GM13976 (cell line): ENCODE measurements around the gene SAMD1.

Source experiments
- DNase-seq: peaks from one replicate; pipeline ENCODE4 v3.0.0; 2012; ENCODE audit warnings: low spot score
- in situ Hi-C: fragments of 300-500 bp; cut with MboI; formaldehyde crosslinking; loops from one replicate; pipeline ENCODE4 v1.12.0; 2022; ENCODE audit warnings: low sequenced_read_pairs, mixed read lengths, inconsistent platforms; ENCODE audit not compliant: unreplicated experiment
- TF ChIP-seq, protein P1 (sequence below): IDR thresholded peaks from 2 replicates; pipeline ENCODE4 v1.5.1; 2012; ENCODE audit warnings: borderline replicate concordance, mild to moderate bottlenecking; ENCODE audit not compliant: insufficient read depth; ENCODE audit errors: extremely low read depth, missing control alignments, control extremely low read depth

SAMD1 gene

DNA sequence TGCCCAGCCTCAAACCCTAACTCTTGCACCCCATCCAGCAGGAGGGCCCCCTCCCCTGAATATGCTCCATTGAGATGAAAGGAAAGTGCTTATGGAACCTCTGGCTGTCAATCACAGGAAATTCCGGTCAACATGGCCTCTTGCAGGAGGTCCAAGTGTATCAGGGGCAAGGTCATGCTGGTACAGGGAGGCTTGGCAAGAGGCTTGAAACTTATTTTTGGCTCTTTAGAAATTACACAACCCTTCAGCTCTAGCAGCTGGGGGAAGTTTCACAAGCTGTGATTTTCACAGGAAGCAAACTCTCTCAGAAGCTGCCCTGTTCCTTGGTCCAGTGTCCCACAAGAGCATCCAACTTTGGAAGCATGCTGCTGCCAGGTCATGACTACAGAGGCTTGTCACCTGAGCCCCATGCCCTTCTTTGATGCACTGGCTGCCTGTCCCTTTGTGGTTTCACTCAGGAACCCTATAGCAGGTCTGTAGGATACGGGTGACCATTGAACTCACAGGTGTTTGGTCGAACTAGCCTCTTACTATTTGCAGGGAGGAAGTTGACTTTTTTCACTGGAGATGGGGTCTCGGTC is 37.5 kb upstream of the SAMD1 start:
- in situ Hi-C loops = no loop called here
- DNase-seq = no peak
- TF ChIP-seq, protein P1, sequence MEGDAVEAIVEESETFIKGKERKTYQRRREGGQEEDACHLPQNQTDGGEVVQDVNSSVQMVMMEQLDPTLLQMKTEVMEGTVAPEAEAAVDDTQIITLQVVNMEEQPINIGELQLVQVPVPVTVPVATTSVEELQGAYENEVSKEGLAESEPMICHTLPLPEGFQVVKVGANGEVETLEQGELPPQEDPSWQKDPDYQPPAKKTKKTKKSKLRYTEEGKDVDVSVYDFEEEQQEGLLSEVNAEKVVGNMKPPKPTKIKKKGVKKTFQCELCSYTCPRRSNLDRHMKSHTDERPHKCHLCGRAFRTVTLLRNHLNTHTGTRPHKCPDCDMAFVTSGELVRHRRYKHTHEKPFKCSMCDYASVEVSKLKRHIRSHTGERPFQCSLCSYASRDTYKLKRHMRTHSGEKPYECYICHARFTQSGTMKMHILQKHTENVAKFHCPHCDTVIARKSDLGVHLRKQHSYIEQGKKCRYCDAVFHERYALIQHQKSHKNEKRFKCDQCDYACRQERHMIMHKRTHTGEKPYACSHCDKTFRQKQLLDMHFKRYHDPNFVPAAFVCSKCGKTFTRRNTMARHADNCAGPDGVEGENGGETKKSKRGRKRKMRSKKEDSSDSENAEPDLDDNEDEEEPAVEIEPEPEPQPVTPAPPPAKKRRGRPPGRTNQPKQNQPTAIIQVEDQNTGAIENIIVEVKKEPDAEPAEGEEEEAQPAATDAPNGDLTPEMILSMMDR = no peak

DNA sequence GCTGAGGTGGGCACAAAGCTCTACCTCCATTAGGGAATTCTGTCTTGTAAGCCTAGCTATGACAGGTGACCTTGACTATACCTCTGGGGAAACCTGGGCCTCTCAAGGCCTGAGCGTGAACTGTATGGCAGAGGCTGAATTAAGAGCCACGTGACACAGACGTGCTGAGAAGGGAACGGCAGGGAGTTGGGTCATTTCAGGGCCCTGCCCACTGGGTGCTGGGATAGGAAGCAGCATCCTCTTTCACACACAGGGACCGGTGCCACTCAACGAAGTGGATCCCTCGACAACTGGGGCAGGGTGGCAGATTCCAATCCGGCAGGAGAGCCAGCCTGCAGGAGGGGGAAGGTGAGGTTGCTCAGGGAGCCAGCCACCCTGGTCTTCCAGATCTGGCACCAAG is 36.6 kb upstream of the SAMD1 start:
- in situ Hi-C loops = no loop called here
- TF ChIP-seq, protein P1 = no peak
- no peak for DNase-seq

DNA sequence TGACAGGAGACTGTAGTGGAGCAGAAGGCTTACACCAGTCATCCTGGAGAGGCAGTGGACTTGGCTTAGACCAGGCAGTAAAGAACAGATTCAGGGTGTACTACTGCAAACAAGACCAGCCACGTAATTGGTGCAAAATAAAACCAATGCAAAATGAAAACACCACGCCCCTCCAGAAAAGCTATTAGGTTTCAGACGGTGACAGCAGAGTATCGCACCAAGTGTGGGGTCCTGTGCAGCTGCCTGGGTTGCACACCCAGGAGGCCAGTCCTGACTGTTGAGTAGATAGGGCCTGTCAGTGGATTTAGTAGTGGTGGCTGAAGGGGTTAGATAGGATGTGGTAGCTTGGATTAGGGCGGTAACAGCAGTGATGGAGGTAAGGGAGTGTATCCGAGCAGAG is 32.4 kb upstream of the SAMD1 start:
- in situ Hi-C loops = no loop called here
- no peak for DNase-seq
- TF ChIP-seq, protein P1 = no peak

DNA sequence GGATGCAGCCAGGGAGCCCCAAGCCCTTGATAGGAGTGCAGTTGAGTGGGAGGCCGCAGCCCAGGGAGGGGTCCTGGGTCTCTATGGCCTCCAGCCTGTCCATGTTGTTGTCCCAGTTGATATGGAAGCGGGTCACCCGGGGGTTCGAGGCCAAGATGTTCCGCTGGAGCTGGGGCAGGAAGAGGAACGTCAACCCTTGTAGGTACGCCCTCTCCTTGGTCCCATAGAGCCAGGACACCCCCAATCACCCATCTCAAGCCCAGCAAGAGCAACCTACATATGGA is 29.9 kb upstream of the SAMD1 start:
- TF ChIP-seq, protein P1 = no peak
- no peak for DNase-seq
- in situ Hi-C loops = no loop called here

DNA sequence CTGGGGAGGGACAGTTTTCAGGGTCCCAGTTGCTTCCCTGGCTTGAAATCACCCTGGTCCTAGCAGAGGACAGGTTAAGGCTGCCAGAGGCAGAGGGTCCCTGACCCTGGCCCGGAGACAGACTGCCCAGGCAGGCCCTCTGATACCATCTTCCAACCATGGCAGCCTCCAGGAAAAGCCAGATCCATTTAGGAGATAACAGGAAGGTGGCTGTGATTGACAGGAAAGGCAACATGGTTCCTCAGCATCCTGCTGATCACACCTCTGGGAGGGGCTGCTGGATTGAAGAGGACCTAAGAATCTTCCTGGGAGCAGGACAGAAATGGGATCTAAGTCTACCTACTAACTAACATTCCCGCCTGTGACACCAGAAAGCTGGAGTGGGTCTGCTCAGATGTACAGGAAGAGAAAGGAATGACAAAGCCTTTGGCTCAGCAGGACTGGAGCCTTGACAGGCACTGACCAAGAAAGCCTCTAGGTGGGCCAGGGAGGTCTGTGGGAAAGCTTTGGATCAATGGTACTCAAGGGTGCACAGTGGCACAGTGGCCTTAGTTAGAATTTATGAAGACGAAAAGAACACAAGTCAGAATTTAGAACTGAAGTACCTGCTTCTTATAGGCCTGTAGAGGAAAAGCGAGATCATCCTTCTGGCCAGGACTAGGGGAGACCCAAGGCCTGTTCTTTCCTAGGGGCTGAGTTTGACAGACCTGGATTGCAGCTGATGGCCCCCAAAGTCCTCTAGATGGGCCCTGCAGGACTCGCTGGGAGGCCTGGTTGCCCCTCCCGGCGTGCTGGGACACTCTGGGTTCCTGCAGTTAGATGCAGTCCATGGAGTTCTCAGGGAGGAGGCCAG is 29.3 kb upstream of the SAMD1 start:
- DNase-seq = no peak
- in situ Hi-C loops = no loop called here
- TF ChIP-seq, protein P1 = no peak

DNA sequence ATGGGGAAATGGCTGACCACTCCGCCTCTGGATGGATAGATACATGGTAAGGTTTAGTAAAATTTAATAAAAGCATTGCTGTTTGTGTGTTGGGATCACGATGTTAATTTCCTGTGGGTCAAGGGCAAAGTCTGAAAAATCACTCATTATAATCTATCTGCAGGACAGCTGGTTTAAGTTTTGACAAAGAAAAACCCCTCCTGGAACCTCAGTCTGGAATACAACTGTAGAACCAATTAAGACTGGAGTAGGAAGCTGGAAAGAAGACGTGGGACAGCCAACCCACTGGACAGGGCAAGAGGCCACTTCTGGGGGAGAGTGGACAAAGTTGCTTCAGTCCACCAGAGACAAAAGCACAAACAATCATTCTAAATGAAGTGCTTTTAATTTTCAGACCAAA is 28.6 kb upstream of the SAMD1 start:
- no peak for DNase-seq
- in situ Hi-C loops = no loop called here
- TF ChIP-seq, protein P1 = no peak
